Colon (tissue), 2 donors: Measurements from ENCODE around the gene PNPLA7.
"Not testable (repeated sequence)": the region's sequence is repeated elsewhere in the genome, so short reads cannot be mapped to it uniquely, and the experiment has no call there.

Experiments used
- FAIRE-seq: peaks from 2 replicates; lab custom pipeline; 2012; peaks lifted over from hg19 to GRCh38; lab: Jason Lieb, UNC
- donor health status: control.
- donor health status: control.

The PNPLA7 gene

DNA sequence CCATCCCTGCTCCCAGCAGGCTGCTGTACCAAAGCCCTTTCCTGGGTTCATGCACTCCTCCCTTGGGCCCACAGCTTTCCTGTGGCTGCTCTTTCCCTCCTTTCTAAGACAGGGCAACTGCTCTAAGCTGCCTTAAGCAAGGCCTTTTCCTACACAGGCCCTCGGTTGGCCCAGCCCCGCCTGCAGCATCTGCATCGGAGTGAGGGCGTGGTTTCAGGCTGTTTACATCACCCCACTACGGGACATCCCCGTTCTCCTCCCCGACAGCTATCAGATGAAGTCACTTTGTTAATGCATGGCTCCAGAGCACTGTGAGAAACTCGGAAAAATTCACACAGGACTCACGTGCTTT, 25.1 kb upstream of the PNPLA7 start:
- no peak for FAIRE-seq

DNA sequence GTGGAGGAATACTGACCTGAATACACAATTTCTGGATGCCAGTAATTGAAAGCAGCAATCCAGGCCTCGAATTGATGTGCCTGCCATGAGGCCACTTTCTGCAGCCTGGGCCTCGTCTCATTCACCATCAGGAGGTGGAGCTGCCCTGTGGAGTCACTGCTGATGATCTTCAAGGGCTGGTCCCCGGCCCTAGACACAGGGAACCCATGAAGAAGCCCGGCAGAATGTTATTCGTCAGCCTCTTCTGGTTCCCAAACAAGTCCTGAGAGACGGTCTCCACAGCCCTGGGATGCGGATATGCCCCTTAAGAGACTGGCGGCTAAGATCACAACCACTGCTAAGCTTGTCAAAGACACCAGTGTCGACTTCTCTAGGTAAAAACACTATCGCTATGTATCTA, 24.0 kb upstream of the PNPLA7 start:
- no peak for FAIRE-seq

DNA sequence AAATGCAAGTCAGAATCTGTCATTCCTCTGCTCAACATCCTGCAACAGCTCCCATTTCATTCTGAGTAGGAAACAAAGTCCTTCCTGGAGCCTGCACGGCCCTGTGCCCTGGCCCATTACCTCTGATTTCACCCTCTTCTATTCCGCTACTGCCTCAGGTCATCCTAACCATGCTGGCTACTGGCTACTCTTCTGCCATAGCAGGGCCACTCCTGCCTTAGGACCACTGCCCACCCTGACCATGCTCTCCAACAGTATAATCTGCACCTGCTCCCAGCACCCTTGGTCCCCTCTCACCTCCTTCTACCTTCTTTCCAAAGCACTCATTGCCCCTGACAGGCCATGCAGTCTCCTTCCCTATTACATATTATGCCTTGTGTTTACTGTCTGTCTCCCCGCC, 20.4 kb upstream of the PNPLA7 start:
- no peak for FAIRE-seq

DNA sequence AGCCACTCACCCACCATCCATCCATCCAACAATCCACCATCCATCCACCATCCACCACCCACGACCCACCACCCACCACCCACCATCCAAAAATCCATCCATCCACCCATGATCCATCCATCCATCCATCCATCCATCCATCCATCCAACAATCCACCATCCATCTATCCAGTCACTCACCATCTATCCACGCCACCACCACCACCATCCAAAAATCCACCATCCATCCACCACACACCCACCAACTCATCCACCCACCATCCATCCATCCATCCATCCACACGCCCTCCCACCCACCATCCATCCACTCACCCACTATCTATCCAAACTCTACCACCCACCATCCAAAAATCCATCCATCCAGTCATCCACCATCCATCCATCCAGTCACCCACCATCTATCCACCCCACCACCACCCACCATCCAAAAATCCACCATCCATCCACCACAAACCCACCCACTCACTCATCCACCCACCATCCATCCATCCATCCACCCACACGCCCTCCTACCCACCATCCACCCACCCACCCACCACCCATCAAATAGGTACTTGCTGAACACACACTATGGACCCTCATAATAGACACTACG, 19.5 kb upstream of the PNPLA7 start:
- no peak for FAIRE-seq

DNA sequence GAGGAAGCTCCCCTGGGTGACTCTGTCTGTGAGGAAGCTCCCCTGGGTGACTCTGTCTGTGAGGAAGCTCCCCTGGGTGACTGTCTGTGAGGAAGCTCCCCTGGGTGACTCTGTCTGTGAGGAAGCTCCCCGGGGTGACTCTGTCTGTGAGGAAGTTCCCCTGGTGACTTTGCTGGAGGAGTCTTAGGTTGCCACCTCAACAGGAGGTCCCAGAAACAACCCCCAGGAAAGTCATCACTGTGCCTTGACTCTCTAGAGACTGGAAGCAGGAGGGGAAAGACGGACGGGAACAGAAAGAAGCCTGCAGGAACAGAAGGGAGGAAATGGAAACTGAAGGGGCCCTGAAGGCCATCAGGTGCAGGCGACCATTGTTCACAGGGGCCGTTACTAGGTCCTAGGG, 18.2 kb upstream of the PNPLA7 start:
- FAIRE-seq, result not testable (repeated sequence)

DNA sequence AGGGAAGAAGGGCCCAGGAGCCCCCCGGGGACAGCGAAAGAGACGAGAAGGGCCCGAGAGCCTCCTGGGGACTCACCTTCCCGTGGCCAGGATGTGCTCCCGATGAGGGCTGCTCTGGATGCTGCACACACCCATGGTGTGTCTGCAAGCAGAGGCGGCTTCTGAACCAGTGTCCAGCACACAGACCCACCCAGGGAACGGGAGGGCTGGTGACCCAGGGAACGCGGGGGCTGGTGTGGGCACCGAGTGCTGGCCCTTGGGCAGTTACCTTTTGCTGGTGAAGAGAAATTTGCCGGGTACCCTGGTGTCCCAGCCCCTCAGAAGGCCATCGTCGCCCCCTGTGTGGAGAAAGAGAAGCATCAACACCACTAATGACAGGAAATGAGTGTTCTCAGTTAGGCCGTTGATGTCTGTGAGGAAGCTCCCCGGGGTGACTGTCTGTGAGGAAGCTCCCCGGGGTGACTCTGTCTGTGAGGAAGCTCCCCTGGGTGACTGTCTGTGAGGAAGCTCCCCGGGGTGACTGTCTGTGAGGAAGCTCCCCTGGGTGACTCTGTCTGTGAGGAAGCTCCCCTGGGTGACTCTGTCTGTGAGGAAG, 14.7 kb upstream of the PNPLA7 start:
- no peak for FAIRE-seq

DNA sequence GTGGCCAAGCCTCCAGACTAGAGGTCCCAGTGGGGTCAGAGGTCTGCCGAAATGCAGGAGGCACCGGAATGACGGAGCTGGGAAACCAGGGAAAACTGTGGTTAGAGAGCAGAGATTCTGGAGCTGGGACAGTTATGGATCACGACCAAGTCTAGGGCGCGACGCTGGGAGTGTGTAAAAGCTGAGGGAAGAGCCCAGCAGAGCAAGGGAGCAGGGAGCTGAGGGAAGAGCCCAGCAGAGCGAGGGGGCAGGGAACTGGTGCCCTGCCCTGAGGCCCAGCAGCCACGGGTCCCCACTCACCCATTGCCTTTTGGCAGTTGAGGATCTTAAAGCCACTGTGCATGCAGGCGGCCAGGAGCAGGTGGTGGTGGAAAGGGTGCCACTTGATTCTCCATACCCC, 13.9 kb upstream of the PNPLA7 start:
- FAIRE-seq, result no peak

DNA sequence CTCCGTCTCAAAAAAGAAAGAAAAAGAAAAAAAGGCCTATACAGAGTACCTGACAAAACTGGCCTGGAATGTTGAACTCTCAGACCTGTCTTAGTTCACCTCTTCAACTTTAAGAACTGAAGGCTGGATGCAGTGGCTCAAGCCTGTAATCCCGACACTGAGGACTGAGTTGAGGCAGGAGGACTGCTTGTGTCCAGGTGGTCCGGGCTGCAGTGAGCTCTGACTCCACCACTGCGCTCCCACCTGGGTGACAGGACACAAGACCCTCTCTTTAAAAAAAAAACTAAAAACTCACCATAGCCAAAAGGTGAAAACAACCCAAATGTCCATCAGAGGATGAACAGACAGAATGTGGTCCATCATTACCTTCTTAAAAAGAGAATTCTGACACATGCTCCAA, 7.9 kb upstream of the PNPLA7 start:
- no peak for FAIRE-seq

DNA sequence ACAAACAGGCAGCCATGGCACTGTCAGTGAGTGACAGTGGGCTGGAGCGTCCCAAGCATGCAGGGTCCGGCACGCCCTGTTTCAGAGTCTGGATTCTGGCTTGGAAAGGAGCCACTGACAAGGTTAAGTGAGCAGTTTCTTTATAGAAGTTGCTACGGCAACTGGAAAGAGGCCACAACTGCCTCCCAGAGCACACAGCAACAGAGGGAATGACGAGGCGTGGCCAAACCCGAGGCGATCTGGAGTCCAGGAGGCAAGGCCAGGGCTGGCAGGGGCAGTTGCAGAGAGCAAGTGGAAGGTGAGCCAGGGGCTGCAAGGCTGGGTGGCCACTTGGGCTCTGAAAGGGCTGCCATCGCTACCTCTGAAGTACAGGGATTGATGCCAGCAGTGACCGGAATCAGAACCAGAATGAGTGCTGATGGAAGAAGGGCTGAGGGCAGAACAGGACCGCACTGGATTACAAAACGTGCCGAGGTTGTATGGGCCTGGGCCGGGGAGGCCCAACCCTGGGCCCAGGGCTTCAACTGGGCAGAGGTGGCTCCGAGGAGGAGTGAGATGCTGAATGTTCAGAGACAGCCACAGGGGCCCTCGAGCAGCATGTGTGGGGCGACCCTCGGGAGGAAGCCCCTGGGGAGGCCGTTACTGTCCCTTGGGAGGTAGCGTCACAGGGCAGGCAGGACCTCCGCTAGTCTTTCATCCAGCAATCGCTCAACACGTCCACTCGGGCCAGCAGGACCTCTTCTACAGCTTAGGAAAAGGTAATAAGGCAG, 6.1 kb upstream of the PNPLA7 start:
- FAIRE-seq, result no peak

DNA sequence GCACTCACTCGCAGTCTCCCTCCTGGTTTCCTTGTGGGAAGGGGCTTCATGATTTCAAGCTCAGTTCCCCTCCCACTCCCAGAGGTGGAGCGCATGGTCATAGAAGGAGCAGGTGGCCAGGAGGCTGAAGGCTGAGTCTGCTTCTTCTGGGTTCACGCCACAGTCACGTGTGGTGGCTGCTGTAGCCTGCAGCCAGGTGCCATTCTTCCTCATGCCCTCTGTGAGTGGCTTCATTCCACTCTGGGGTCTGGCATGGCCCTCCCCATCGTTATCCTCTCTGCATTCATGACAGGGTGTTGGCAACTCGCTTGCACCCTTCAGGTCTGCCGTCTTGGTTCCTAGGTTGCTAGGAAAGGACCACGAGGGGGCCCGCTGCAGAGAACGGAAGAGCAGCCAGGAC, 5.0 kb upstream of the PNPLA7 start:
- no peak for FAIRE-seq

DNA sequence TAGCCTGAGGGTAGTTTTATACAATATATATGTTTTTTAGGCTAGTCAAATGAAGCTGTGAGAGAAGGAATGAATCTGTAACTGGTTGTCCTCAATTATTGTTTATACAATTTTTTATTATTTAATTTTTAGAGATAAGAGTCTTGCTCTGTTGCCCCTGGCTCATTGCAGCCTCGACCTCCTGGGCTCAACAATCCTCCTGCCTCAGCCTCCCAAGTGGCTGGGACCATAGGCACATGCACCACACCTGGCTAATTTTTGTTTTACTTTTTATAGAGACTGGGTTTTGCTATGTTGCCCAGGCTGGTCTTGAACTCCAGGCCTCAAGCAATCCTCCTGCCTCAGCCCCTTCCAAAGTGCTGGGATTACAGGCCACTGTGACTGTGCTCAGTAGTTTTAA, 4.1 kb upstream of the PNPLA7 start:
- FAIRE-seq, result no peak

DNA sequence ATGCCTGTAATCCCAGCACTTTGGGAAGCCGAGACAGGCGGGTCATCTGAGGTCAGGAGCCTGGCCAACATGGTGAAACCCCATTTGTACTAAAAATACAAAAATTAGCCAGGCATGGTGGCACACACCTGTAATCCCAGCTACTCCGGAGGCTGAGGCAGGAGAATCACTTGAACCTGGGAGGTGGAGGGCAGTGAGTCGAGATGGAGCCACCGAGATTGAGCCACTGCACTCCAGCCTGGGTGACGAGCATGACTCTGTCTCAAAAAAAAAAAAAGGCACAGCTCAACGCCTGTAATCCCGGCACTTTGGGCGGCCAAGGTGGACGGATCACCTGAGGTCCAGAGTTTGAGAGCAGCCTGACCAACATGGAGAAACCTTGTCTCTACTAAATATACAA, 3.5 kb upstream of the PNPLA7 start:
- not testable (repeated sequence) for FAIRE-seq

DNA sequence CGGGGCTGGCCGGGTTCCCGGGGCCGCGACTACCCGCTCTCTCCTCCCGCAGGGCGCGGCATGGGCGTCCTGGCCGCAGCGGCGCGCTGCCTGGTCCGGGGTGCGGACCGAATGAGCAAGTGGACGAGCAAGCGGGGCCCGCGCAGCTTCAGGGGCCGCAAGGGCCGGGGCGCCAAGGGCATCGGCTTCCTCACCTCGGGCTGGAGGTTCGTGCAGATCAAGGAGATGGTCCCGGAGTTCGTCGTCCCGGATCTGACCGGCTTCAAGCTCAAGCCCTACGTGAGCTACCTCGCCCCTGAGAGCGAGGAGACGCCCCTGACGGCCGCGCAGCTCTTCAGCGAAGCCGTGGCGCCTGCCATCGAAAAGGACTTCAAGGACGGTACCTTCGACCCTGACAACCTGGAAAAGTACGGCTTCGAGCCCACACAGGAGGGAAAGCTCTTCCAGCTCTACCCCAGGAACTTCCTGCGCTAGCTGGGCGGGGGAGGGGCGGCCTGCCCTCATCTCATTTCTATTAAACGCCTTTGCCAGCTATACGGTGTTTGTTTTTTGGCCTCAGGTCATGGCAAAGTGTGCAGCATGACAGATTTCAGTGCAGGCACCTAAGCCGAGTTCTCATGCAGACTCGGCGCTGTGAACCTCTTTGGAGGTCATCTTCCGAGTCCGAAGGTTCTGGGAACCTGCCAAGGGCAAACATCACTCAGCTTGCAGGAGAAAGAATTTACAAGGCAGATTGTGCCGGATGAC, 2.0 kb upstream of the PNPLA7 start:
- no peak for FAIRE-seq

DNA sequence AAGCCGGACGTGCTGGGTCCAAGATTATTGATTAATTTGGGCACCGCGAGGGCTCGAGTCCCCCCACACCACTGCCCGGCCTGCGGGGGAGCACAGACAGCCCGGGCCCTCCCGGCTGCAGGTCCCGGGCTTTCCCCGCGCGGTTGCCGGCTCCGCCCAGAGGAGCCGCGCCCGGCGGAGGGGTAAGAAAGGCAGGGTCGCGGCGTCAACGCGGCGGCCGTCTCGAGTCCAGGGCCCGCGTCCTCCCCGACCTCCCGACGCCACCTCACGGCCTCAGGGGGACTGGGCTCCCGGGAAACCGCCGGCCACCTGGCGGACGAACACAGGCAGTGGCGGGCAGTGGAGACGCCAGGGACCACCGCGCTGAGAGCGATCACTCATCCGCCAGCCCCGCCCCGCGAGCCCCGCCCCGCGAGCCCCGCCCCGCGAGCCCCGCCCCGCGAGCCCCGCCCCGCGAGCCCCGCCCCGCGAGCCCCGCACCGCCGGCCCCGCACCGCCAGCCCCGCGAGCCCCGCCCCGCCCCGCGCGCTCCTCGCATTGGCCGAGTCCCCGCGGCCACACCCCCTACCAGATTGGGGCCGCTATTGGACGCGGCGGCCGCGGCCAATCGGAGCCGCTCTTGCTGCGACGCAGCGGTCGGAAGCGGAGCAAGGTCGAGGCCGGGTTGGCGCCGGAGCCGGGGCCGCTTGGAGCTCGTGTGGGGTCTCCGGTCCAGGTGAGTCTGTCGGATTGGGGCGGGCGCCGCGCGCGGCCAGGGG, 1.2 kb upstream of the PNPLA7 start, which contains the start of gene MRPL41:
MRPL41 (plus strand) TSS at position 616 of the 758 bp plus-strand sequence. CDS start 203 bp downstream, outside the sequence.
- no peak for FAIRE-seq

DNA sequence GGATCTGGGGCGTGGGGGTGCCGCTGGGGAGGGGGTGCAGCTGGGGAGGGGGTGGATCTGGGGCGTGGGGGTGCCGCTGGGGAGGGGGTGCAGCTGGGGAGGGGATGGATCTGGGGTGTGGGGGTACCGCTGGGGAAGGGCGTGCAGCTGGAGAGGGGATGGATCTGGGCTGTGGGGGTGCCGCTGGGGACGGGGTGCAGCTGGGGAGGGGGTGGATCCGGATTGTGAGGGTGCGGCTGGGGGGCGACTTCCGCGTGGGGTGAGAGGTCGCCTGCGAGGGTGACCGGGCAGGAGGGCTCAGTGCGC, 709 bp upstream of the PNPLA7 start:
- not testable (repeated sequence) for FAIRE-seq

DNA sequence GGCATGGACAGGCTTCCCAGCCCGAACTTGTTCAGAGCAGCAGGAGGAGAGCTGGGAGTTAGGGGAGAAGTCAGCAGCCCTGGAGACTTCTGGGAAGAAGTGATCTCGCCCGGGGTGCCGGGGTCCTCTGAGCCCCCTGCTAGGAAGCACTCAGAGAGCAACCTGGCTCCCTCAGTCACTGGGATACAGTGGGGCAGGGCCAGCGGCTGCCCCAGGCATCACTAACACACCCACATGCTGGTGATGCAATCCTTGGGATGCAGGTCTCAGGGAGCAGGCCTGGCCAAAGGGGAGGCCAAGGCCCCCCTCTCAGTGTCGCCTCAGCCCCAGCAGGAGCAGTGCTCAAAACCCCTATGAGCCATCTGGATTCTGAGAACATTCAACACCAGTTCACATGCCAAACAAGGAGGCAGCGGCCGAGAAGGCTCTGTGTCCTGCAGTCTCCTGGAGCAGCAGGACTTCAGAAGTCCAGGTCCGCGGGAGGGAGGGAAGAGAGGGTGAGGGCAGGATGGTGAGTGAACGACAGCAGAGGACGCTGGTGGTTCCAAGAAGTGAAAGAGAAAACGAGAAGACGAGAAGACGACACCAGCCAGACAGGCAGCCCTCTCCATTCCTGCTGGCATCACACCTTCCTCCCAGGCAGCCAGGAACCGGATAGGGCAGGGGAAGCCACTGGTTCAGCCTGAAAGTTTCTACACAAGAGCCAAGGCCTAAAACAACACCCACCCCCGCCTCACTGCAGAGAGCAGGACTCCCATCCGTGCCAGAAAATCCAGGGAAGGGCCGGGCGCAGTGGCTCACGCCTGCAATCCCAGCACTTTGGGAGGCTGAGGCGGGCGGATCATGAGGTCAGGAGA, 2.3 kb downstream of the PNPLA7 start:
- FAIRE-seq, result no peak

DNA sequence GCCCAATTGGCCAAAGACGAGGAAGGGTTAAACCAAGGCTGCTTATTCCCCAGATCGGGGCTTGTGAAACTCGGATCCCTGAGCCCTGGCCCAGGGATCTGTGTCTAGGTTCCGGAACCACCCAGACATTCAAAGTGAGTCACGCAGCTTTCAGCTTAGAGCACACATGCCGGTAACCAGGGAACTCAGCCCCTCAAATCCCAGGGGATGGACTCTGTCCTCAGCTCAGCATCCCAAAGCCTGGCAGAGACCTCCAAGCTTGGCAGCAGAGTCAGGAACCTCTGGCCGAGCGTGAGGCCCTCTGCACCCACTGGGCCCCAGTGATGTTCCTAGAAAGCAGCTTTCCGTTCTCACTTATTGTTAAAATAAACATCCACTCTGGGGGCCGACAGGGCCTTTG, 5.1 kb downstream of the PNPLA7 start:
- no peak for FAIRE-seq

DNA sequence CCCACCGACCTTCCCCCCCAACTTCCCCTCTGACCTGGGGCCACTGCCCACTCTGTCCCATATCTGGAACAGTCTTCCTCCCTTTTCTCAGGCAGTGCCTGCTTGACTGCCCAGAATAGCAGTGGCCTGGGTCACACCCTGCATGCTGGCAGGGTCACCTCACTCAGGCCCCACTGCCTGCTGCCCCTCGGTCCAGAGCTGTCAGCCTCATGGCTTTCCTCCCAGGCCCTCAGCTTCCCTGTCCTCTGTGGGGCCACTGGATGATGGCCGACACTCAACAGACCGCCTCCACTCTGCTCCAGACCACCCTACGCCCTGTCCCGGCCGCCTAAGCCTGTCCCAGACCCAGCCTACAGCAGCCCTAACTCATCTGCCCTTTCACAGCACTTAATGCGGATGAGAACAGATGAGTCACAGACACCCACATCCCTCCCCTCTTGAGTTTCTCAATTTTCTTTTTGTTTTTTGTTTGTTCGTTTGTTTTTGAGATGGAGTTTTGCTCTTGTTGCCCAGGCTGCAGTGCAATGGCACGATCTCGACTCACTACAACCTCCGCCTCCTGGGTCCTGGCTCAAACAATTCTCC, 5.9 kb downstream of the PNPLA7 start:
- FAIRE-seq, result no peak

DNA sequence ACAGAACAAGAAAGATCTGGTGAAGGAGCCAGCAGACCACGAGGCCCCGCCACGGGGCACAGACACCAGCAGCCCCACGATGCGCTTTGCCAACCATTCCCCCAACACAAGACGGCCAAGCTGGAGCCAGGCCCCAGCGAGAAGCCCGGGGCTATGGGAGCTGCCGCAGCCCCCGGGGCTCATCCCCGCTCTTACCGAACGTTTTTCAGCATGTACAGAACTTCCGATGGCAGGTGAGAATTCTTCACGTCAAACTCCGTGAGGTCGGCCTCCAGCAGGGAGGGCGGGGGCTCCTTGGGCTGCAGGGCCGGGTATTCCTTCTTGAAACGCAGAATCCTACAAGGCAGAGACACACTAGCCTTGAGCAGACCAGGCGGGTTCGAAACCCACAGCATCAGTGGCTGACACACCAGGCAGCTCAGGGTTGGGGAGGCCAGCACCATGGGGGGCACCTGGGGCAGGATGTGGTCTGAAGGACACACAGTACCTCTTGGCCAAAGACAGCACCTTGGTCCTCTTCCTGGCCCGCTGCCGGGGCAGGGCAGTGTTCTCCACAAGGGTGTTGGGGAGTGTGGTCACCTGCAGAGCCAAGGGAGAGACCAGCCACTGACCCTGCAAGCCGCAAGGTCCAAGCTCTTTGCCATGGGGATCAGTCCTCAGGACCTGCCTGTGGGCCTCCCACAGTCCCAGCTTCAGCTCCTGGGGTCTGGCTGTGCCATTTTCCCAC, 6.8 kb downstream of the PNPLA7 start:
- FAIRE-seq, result no peak

DNA sequence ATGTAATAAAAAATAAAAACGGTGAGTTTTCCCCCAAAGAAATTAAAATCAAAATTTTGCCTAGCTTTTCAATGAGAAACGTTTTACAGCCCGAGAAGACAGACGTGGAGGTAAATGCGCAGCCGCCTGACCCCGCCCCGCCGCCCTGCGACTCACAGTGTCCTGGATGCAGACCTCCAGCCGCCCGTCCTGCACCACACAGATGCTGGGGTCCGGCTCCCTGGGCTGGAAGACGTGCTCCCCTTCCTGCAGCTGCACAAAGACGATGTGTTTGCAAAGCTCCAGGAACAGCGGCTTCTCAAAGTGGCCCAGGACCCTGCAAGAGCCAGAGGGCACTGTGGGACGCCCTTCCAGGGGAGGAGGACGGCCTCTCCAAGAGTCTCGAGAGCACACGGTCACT, 7.7 kb downstream of the PNPLA7 start:
- FAIRE-seq, result no peak
